Mammary epithelial cell (primary cell): ENCODE measurements around the gene LRRC27.

Experiments
- EZH2 ChIP-seq: IDR thresholded peaks from 2 replicates; pipeline ENCODE4 v1.6.1; 2012; ENCODE audit warnings: low read length, inconsistent platforms, borderline replicate concordance
- TF ChIP-seq, protein P1 (sequence below), 2 donors: IDR thresholded peaks in 1 of 2; conservative IDR thresholded peaks in 1 of 2; 2 replicates each; pipeline ENCODE4 v1.5.1; 2011 to 2012; ENCODE audit warnings: inconsistent platforms in 2 of 2, low read length in 2 of 2, mild to moderate bottlenecking in 2 of 2, control low read depth in 1 of 2, low read depth in 1 of 2; ENCODE audit not compliant: insufficient read depth in 1 of 2; ENCODE audit errors: extremely low read depth in 1 of 2

DNA sequence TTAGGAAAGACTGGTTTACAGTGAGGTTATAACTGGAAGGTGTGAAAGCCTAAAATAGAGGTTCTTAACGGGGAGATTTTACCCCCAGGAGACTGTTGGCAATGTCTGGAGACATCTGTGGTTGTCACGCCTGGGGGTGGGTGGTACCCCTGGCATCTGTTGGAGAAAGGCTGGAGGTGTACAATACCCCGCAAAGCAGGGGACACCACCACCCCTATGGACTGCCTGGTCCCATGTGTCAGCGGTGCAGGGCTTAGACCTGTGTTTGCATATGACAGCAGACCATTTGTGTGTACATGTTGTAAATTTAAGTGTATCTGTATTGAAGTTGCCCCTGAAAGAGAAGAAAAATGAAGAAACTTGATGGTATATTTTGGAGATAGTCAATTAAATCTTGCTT is 9.8 kb downstream of the LRRC27 start:
- TF ChIP-seq, protein P1, sequence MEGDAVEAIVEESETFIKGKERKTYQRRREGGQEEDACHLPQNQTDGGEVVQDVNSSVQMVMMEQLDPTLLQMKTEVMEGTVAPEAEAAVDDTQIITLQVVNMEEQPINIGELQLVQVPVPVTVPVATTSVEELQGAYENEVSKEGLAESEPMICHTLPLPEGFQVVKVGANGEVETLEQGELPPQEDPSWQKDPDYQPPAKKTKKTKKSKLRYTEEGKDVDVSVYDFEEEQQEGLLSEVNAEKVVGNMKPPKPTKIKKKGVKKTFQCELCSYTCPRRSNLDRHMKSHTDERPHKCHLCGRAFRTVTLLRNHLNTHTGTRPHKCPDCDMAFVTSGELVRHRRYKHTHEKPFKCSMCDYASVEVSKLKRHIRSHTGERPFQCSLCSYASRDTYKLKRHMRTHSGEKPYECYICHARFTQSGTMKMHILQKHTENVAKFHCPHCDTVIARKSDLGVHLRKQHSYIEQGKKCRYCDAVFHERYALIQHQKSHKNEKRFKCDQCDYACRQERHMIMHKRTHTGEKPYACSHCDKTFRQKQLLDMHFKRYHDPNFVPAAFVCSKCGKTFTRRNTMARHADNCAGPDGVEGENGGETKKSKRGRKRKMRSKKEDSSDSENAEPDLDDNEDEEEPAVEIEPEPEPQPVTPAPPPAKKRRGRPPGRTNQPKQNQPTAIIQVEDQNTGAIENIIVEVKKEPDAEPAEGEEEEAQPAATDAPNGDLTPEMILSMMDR (conservative IDR thresholded peaks at IDR 0.05 in 1 of 2, IDR thresholded peaks at IDR 0.05 in 1 of 2; ENCODE audit: extremely low read depth in 1 of 2, insufficient read depth in 1 of 2, low read depth in 1 of 2, low read length in 2 of 2): no peak
- TF ChIP-seq EZH2: no peak
